Measurements from ENCODE around the gene MAPT. TPM values are rescaled to one million over a fixed set of nuclear protein-coding genes. Genes with fewer than 3 reads are reported as not detected.

MAPT gene
- total RNA-seq, 4 donors from 2014 or later, result 3.6 to 6.5 (median 4.5) TPM

GRCh38 chr17:45948498-45948880, 54.1 kb downstream of the MAPT start:
- Histone ChIP-seq H3K36me3 (no peaks in the 10 kb centered on the region), H3K27ac (no peak overlapping the region), H3K4me3 (peak overlapping the region; percentile 26), H3K4me1 (peaks cover 15% of the 10 kb centered on the region), H3K9me3 (no peaks in the 10 kb centered on the region), H3K27me3 (peaks cover 2% of the 10 kb centered on the region)
- WGBS, result 59% methylated on average over 2 of the region's 2 CpGs
- DNase-seq (ENCODE audit: low spot score in 2 of 2), result no peak
- TF ChIP-seq POLR2A (IDR thresholded peaks at IDR 0.05) (no peak), POLR2AphosphoS5 (IDR thresholded peaks at IDR 0.05) (no peak), EP300 (IDR thresholded peaks at IDR 0.05) (no peak), CTCF (IDR thresholded peaks at IDR 0.05) (no peak)

GRCh38 chr17:45948881-45949624, 54.7 kb downstream of the MAPT start:
- 7% methylated on average over 34 of the region's 34 CpGs for WGBS
- no peak overlapping the region for H3K27ac ChIP-seq

GRCh38 chr17:45949755-45950320, 55.5 kb downstream of the MAPT start:
- TF ChIP-seq EP300 (IDR thresholded peaks at IDR 0.05) (no peak), POLR2A (IDR thresholded peaks at IDR 0.05) (no peak), CTCF (IDR thresholded peaks at IDR 0.05) (no peak), POLR2AphosphoS5 (IDR thresholded peaks at IDR 0.05) (no peak)
- Histone ChIP-seq H3K4me1 (peaks cover 15% of the 10 kb centered on the region), H3K4me3 (no peak overlapping the region), H3K27me3 (peaks cover 2% of the 10 kb centered on the region), H3K9me3 (no peaks in the 10 kb centered on the region), H3K36me3 (no peaks in the 10 kb centered on the region), H3K27ac (no peak overlapping the region)
- DNase-seq (ENCODE audit: low spot score in 2 of 2), result no peak
- WGBS, result 83% methylated on average over 5 of the region's 9 CpGs

More at GRCh38 chr17:45948881-45949624, 54.7 kb downstream of the MAPT start:
- H3K4me1 ChIP-seq, result peaks cover 15% of the 10 kb centered on the region
- peaks cover 2% of the 10 kb centered on the region for H3K27me3 ChIP-seq
- peak; percentile 77 to 89 for DNase-seq (ENCODE audit: low spot score in 2 of 2)
- TF ChIP-seq CTCF (IDR thresholded peaks at IDR 0.05) (peak; percentile 62 to 89), EP300 (IDR thresholded peaks at IDR 0.05) (no peak)
- H3K4me3 ChIP-seq, result peak overlapping the region; percentile 26
- H3K9me3 ChIP-seq, result no peaks in the 10 kb centered on the region
- H3K36me3 ChIP-seq, result no peaks in the 10 kb centered on the region

- Histone ChIP-seq H3K4me3 (no peak overlapping the region), H3K27me3 (peaks cover 2% of the 10 kb centered on the region), H3K4me1 (peaks cover 15% of the 10 kb centered on the region), H3K9me3 (no peaks in the 10 kb centered on the region), H3K36me3 (no peaks in the 10 kb centered on the region), H3K27ac (no peak overlapping the region)
- no peak for DNase-seq (ENCODE audit: low spot score in 2 of 2)
- TF ChIP-seq POLR2AphosphoS5 (IDR thresholded peaks at IDR 0.05) (no peak), POLR2A (IDR thresholded peaks at IDR 0.05) (no peak), CTCF (IDR thresholded peaks at IDR 0.05) (no peak), EP300 (IDR thresholded peaks at IDR 0.05) (no peak)
- 86% methylated on average over 8 of the region's 8 CpGs for WGBS
Measured at GRCh38 chr17:45950888-45951287, 56.5 kb downstream of the MAPT start.

GRCh38 chr17:45951403-45951802, 57.0 kb downstream of the MAPT start:
- Histone ChIP-seq H3K4me3 (no peak overlapping the region), H3K36me3 (no peaks in the 10 kb centered on the region), H3K9me3 (no peaks in the 10 kb centered on the region), H3K27ac (no peak overlapping the region), H3K27me3 (peaks cover 2% of the 10 kb centered on the region), H3K4me1 (peaks cover 15% of the 10 kb centered on the region)
- WGBS, result 61% methylated on average over 10 of the region's 10 CpGs
- TF ChIP-seq EP300 (IDR thresholded peaks at IDR 0.05) (no peak), POLR2AphosphoS5 (IDR thresholded peaks at IDR 0.05) (no peak), POLR2A (IDR thresholded peaks at IDR 0.05) (no peak), CTCF (IDR thresholded peaks at IDR 0.05) (no peak)
- no peak for DNase-seq (ENCODE audit: low spot score in 2 of 2)
